GM23338 (cell line): ENCODE results near the gene EPB41L5. TPM values are rescaled to one million over a fixed set of nuclear protein-coding genes. Genes with fewer than 3 reads are reported as not detected.

Experiments used
- ATAC-seq: fragments of 200-7000 bp; cut with Tn5 transposase; 3 replicates; pipeline ENCODE4 v1.9.1; 2020
- DNase-seq: peaks from one replicate; pipeline ENCODE4 v3.0.0-alpha.2; 2015; ENCODE audit warnings: low spot score
- H2AFZ ChIP-seq: fragments of 200-600 bp; sonication (generic); 2 replicates; pipeline ENCODE4 v1.8.0; 2016; ENCODE audit warnings: antibody characterized with exemption, mild to moderate bottlenecking, moderate library complexity
- H3F3A ChIP-seq: fragments of 200-600 bp; sonication (generic); replicated peaks from 2 replicates; pipeline ENCODE4 v1.8.0; 2017; ENCODE audit warnings: antibody characterized with exemption, mixed run types, low read depth
- H3K27ac ChIP-seq: fragments of 200-600 bp; sonication (generic); 2 replicates; pipeline ENCODE4 v1.6.1; 2016; ENCODE audit warnings: low read depth
- H3K27me3 ChIP-seq: fragments of 200-600 bp; sonication (generic); 2 replicates; pipeline ENCODE4 v1.8.0; 2016; ENCODE audit warnings: mild to moderate bottlenecking, mixed run types, moderate library complexity; ENCODE audit not compliant: insufficient read depth
- H3K36me3 ChIP-seq: fragments of 200-600 bp; sonication (generic); 2 replicates; pipeline ENCODE4 v1.8.0; 2016; ENCODE audit warnings: mild to moderate bottlenecking; ENCODE audit not compliant: insufficient read depth
- H3K4me1 ChIP-seq: fragments of 200-600 bp; sonication (generic); 2 replicates; pipeline ENCODE4 v1.8.0; 2016; ENCODE audit warnings: mild to moderate bottlenecking, moderate library complexity; ENCODE audit not compliant: insufficient read depth
- H3K4me2 ChIP-seq: fragments of 200-600 bp; sonication (generic); 2 replicates; pipeline ENCODE4 v1.7.1; 2017; ENCODE audit warnings: mixed run types
- H3K4me3 ChIP-seq: fragments of 200-600 bp; sonication (generic); 2 replicates; pipeline ENCODE4 v1.6.1; 2016; ENCODE audit warnings: mixed run types
- H3K79me2 ChIP-seq: fragments of 200-600 bp; sonication (generic); replicated peaks from 2 replicates; pipeline ENCODE4 v1.8.0; 2017; ENCODE audit warnings: mild to moderate bottlenecking; ENCODE audit not compliant: insufficient read depth
- H3K9me2 ChIP-seq: fragments of 200-600 bp; sonication (generic); 2 replicates; pipeline ENCODE4 v1.8.0; 2017; ENCODE audit not compliant: insufficient read depth
- H4K20me1 ChIP-seq: fragments of 200-600 bp; sonication (generic); replicated peaks from 2 replicates; pipeline ENCODE4 v1.8.0; 2017; ENCODE audit warnings: mild to moderate bottlenecking; ENCODE audit not compliant: insufficient read depth
- H3K27ac Mint-ChIP-seq: 2 replicates; pipeline ENCODE4 v1.8.0; 2020; ENCODE audit warnings: inconsistent platforms, mild to moderate bottlenecking, moderate library complexity, mixed read lengths
- H3K27me3 Mint-ChIP-seq: 3 replicates; pipeline ENCODE4 v1.8.0; 2022; ENCODE audit warnings: low read depth, mild to moderate bottlenecking, moderate library complexity, mixed read lengths, inconsistent platforms; ENCODE audit not compliant: insufficient read depth, poor library complexity
- H3K36me3 Mint-ChIP-seq: 3 replicates; pipeline ENCODE4 v1.8.0; 2021; ENCODE audit warnings: low read depth, mild to moderate bottlenecking, inconsistent platforms, moderate library complexity, mixed read lengths
- H3K4me1 Mint-ChIP-seq: 3 replicates; pipeline ENCODE4 v1.8.0; 2020; ENCODE audit warnings: mild to moderate bottlenecking, inconsistent platforms, mixed read lengths
- H3K4me3 Mint-ChIP-seq: 3 replicates; pipeline ENCODE4 v1.8.0; 2021; ENCODE audit warnings: moderate library complexity, mild to moderate bottlenecking, inconsistent platforms, mixed read lengths
- H3K9me3 Mint-ChIP-seq: 3 replicates; pipeline ENCODE4 v1.8.0; 2020; ENCODE audit warnings: moderate library complexity, mild to moderate bottlenecking, inconsistent platforms, mixed read lengths
- CREB1 ChIP-seq: fragments of 250-450 bp; sonication (Bioruptor Pico); IDR thresholded peaks from 2 replicates; pipeline ENCODE4 v1.5.0; 2020; ENCODE audit warnings: low read depth, mild to moderate bottlenecking, moderate library complexity
- CTCF ChIP-seq, 2 experiments: fragments of 200-600 bp in 1 of 2; sonication (generic) in 1 of 2; conservative IDR thresholded peaks; 2 replicates each; pipeline versions ENCODE4 v1.5.1 to v1.6.1; 2016 to 2017; ENCODE audit warnings: antibody characterized with exemption in 2 of 2, low read depth in 2 of 2, mild to moderate bottlenecking in 2 of 2, moderate library complexity in 1 of 2
- ETS1 ChIP-seq: IDR thresholded peaks from 2 replicates; pipeline ENCODE4 v1.6.1; 2016; ENCODE audit warnings: antibody characterized with exemption
- EZH2 ChIP-seq: fragments of 200-600 bp; sonication (generic); IDR thresholded peaks from one replicate; pipeline ENCODE4 v1.8.0; 2017; ENCODE audit warnings: antibody characterized with exemption, mild to moderate bottlenecking, low read depth; ENCODE audit not compliant: unreplicated experiment
- EZH2phosphoT487 ChIP-seq: fragments of 200-600 bp; sonication (generic); IDR thresholded peaks from one replicate; pipeline ENCODE4 v1.8.1; 2018; ENCODE audit warnings: antibody characterized with exemption; ENCODE audit not compliant: unreplicated experiment
- NANOG ChIP-seq: IDR thresholded peaks from 2 replicates; pipeline ENCODE4 v1.6.1; 2016; ENCODE audit warnings: antibody characterized with exemption, borderline replicate concordance
- POLR2AphosphoS5 ChIP-seq: IDR thresholded peaks from 2 replicates; pipeline ENCODE4 v1.6.1; 2016; ENCODE audit warnings: antibody characterized with exemption, low read depth
- ZNF114 ChIP-seq: fragments of 250-450 bp; sonication (Bioruptor Pico); IDR thresholded peaks from 2 replicates; pipeline ENCODE4 v1.5.0; 2020; ENCODE audit warnings: mild to moderate bottlenecking, moderate library complexity
- ZNF331 ChIP-seq: fragments of 250-450 bp; sonication (Bioruptor Pico); IDR thresholded peaks from 2 replicates; pipeline ENCODE4 v1.5.0; 2020; ENCODE audit warnings: low read depth, mild to moderate bottlenecking, moderate library complexity
- ZNF462 ChIP-seq: fragments of 250-450 bp; sonication (Bioruptor Pico); IDR thresholded peaks from 2 replicates; pipeline ENCODE4 v1.5.0; 2020; ENCODE audit warnings: mild to moderate bottlenecking, moderate library complexity
- polyA plus RNA-seq: library from polyadenylated mRNA; unstranded; fragments of >200 nt; fragmentation: Nextera tagmentation; extraction: Ambion mirVana; gene quantifications from 2 replicates; pipeline ENCODE4 v1.2.1, GENCODE V29; 2016
- total RNA-seq: library from RNA; depleted of rRNA; stranded (reverse); fragments of >200 nt; shearing (Covaris generic); gene quantifications from 2 replicates; pipeline ENCODE4 v1.2.3, GENCODE V29; 2014

The EPB41L5 gene
- total and polyA plus RNA-seq, 2 experiments from 2014 or later, result 15.5 to 35.4 TPM

GRCh38 chr2:120017201-120017600 lies 4.3 kb downstream of the EPB41L5 start (continued):
- no peak for TF ChIP-seq ZNF462 (CRISPR knock-in tag)

- no peaks in the 10 kb centered on the region for H3K27me3 ChIP-seq
- no peak overlapping the region for H3K4me3 ChIP-seq
- Mint-ChIP-seq H3K9me3 (peaks cover 8% of the 10 kb centered on the region; the same call in 2 of the 3 replicates), H3K27me3 (peaks cover 2% of the 10 kb centered on the region), H3K4me1 (peaks cover 22% of the 10 kb centered on the region), H3K27ac (no peak overlapping the region), H3K4me3 (no peak overlapping the region), H3K36me3 (peaks cover 36% of the 10 kb centered on the region)
- no peaks in the 10 kb centered on the region; the same call in 1 of the 2 replicates for H4K20me1 ChIP-seq
- peaks cover 100% of the 10 kb centered on the region for H3K79me2 ChIP-seq
- ATAC-seq (peak; percentile 51), DNase-seq (no peak)
- H3K4me2 ChIP-seq, result no peak overlapping the region
- no peak overlapping the region for H3K27ac ChIP-seq
- H3K9me2 ChIP-seq, result no peaks in the 10 kb centered on the region
- H3F3A ChIP-seq, result no peaks in the 10 kb centered on the region
- no peak overlapping the region for H2AFZ ChIP-seq
- H3K4me1 ChIP-seq, result peaks cover 26% of the 10 kb centered on the region
- no peaks in the 10 kb centered on the region for H3K36me3 ChIP-seq
- no peak for TF ChIP-seq ETS1
- TF ChIP-seq ZNF114, result no peak
- TF ChIP-seq CREB1, result no peak
- TF ChIP-seq POLR2AphosphoS5, result no peak
- TF ChIP-seq CTCF (conservative IDR thresholded peaks at IDR 0.05; ENCODE audit: low read depth in 2 of 2), result no peak
- TF ChIP-seq ZNF331 (CRISPR knock-in tag), result no peak
- no peak for TF ChIP-seq EZH2phosphoT487
- TF ChIP-seq NANOG, result no peak
- no peak for TF ChIP-seq EZH2
These were observed 5.7 kb downstream of the EPB41L5 start for GRCh38 chr2:120018549-120018948.
